ENCODE results near the gene INSR.

Gene INSR

DNA sequence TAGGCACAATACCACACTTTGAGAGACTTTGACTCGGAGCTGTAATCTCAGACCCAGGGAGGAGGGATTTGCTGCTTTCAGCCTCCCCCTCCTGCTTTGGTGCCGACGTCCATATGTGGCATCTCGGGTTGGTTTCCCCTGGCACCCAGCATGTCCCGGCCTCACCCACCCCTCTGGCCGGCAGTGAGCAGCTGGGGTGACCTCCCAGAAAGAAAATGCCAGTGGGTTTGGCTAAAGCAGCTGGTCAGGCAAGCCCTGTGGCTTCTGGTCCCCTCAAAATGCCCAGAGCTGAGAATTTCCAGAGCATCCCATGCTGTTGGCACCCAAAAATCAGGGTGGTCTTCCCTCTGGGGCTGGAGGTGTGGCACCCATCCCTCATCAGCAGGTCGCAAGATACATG is 34.1 kb downstream of the INSR start:
- H3K4me3 ChIP-seq (ENCODE audit: low read depth in 1 of 5, low read length in 5 of 5) = no peak overlapping the region
- no peaks in the 10 kb centered on the region for H3K9me3 ChIP-seq (ENCODE audit: control insufficient read depth in 5 of 5, low read length in 5 of 5)
- H3K36me3 ChIP-seq (ENCODE audit: control insufficient read depth in 5 of 5, insufficient read depth in 5 of 5, low read length in 5 of 5) = peaks cover 0 to 4% (median 0%) of the 10 kb centered on the region in 5 donors
- H3K9ac ChIP-seq (ENCODE audit: low read length in 5 of 5) = peak overlapping the region in 1 of 5 donors; percentile 38
- H3K4me1 ChIP-seq (ENCODE audit: control insufficient read depth in 5 of 5, insufficient read depth in 5 of 5, low read length in 5 of 5) = peaks cover 0 to 35% (median 13%) of the 10 kb centered on the region in 5 donors
- H3K27ac ChIP-seq (ENCODE audit: low read depth, low read length) = no peak overlapping the region
- no peaks in the 10 kb centered on the region for H3K27me3 ChIP-seq (ENCODE audit: control insufficient read depth in 5 of 5, insufficient read depth in 4 of 5, low read length in 5 of 5)

DNA sequence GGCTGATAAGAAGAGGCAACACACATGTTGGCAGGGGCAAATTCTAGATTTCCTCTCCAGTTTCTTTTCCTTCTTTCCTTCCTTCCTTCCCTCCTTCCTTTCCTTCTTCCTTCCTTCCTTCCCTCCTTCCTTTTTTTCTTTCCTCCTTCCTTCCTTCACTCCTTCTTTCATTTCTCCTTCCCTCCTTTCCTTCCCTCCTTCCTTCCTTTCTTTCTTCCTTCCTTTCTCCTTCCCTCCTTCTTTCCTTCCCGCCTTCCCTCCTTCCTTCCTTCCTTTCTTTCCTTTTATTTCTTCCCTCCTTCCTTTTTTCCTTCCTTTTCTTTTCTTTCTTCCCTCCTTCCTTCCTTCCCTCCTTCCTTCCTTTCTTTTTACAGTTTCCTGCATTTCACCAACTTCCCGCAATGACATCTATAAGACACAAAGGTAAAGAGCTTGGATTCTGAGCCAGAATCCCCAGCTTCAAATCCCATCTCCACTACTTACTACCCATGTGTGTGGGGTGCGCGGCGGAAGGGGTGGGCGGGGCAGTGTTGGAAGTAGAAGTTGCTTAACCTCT is 35.3 kb downstream of the INSR start:
- H3K27me3 ChIP-seq (ENCODE audit: control insufficient read depth in 5 of 5, insufficient read depth in 4 of 5, low read length in 5 of 5) = no peaks in the 10 kb centered on the region
- peaks cover 0 to 4% (median 0%) of the 10 kb centered on the region in 5 donors for H3K36me3 ChIP-seq (ENCODE audit: control insufficient read depth in 5 of 5, insufficient read depth in 5 of 5, low read length in 5 of 5)
- no peak overlapping the region for H3K4me3 ChIP-seq (ENCODE audit: low read depth in 1 of 5, low read length in 5 of 5)
- peaks cover 0 to 26% (median 13%) of the 10 kb centered on the region in 5 donors for H3K4me1 ChIP-seq (ENCODE audit: control insufficient read depth in 5 of 5, insufficient read depth in 5 of 5, low read length in 5 of 5)
- no peak overlapping the region for H3K27ac ChIP-seq (ENCODE audit: low read depth, low read length)
- H3K9me3 ChIP-seq (ENCODE audit: control insufficient read depth in 5 of 5, low read length in 5 of 5) = no peaks in the 10 kb centered on the region
- no peak overlapping the region for H3K9ac ChIP-seq (ENCODE audit: low read length in 5 of 5)

DNA sequence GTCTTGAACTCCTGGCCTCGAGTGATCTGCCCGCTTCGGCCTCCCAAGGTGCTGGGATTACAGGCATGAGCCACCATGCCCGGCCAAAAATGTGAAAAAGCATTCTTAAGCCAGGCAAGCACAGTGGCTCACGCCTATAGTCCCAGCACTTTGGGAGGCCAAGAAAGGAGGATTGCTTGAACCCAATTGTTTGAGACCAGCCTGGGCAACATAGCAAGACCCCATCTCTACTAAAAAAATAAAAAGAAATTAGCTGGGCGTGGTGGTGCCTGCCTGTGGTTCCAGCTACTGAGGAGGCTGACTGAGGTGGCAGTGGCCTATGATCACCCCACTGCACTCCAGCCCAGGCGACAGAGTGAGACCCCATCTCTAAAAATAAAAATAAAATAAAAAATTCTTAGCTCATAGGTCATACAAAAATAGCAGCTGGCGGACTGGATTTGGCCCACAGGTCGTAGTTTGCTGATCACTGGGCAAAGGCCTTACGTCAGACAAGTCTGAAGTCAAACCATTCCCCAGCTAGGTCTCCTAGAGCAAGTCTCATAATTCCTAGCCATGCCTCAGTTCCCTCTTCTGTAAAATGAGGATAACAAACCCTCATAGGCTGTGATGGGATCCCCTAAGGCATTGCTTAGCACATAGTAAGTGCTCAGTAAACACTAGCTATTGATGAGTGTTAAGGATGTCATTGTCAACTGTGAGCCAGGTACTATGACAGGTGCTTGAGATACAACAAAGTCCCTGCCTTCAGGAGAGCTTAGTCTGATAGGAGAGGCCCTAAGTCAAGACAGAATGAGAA is 36.0 kb downstream of the INSR start:
- Histone ChIP-seq H3K36me3 (ENCODE audit: control insufficient read depth in 5 of 5, insufficient read depth in 5 of 5, low read length in 5 of 5) (peaks cover 0 to 4% (median 0%) of the 10 kb centered on the region in 5 donors), H3K4me3 (ENCODE audit: low read depth in 1 of 5, low read length in 5 of 5) (no peak overlapping the region), H3K9ac (ENCODE audit: low read length in 5 of 5) (no peak overlapping the region), H3K27me3 (ENCODE audit: control insufficient read depth in 5 of 5, insufficient read depth in 4 of 5, low read length in 5 of 5) (no peaks in the 10 kb centered on the region), H3K27ac (ENCODE audit: low read depth, low read length) (no peak overlapping the region), H3K4me1 (ENCODE audit: control insufficient read depth in 5 of 5, insufficient read depth in 5 of 5, low read length in 5 of 5) (peaks cover 0 to 24% (median 10%) of the 10 kb centered on the region in 5 donors), H3K9me3 (ENCODE audit: control insufficient read depth in 5 of 5, low read length in 5 of 5) (no peaks in the 10 kb centered on the region)

DNA sequence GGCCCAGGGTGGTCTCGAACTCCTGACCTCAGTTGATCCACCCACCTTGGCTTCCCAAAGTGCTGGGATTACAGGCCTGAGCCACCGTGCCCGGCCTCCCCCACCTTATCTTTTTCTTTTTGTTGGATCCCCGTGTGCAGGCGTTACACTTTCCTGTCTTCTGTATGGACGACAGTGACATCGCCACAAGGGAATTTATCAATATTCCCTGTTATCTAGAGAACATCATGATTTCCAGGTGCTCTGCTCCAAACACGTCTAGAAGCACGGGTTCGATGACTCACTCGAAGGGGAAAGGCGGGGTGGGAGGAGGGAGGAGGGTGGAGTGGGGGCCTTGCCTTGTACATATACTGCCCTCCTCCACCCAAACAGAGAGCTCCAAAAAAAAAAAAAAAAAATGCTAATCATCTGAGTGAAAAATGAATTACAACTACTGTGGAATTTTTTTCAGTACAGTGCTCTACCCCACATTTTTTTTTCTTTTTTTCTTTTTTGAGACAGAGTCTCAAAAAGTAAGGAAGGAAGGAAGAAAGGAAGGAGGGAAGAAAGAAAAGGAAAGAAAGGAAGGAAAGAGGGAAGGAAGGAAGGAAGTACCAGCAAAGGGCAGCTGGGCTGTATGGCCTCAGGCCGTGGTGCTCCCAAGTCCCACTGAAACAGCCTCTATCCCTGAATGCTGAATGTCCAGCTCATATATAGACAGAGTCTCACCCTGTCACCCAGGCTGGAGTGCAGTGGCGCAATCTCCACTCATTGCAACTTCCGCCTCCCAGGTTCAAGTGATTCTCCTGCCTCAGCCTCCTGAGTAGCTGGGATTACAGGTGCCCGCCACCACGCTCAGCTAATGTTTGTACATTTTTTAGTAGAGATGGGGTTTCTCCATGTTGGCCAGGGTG is 36.8 kb downstream of the INSR start:
- Histone ChIP-seq H3K4me1 (ENCODE audit: control insufficient read depth in 5 of 5, insufficient read depth in 5 of 5, low read length in 5 of 5) (peaks cover 0 to 20% (median 8%) of the 10 kb centered on the region in 5 donors), H3K9ac (ENCODE audit: low read length in 5 of 5) (no peak overlapping the region), H3K27me3 (ENCODE audit: control insufficient read depth in 5 of 5, insufficient read depth in 4 of 5, low read length in 5 of 5) (no peaks in the 10 kb centered on the region), H3K4me3 (ENCODE audit: low read depth in 1 of 5, low read length in 5 of 5) (no peak overlapping the region), H3K9me3 (ENCODE audit: control insufficient read depth in 5 of 5, low read length in 5 of 5) (no peaks in the 10 kb centered on the region), H3K36me3 (ENCODE audit: control insufficient read depth in 5 of 5, insufficient read depth in 5 of 5, low read length in 5 of 5) (peaks cover 0 to under 1% (median 0%) of the 10 kb centered on the region in 5 donors), H3K27ac (ENCODE audit: low read depth, low read length) (no peak overlapping the region)

- peaks cover 3 to 24% (median 13%) of the 10 kb centered on the region in 5 donors for H3K4me1 ChIP-seq (ENCODE audit: control insufficient read depth in 5 of 5, insufficient read depth in 5 of 5, low read length in 5 of 5)
- H3K27ac ChIP-seq (ENCODE audit: low read depth, low read length) = no peak overlapping the region
- H3K36me3 ChIP-seq (ENCODE audit: control insufficient read depth in 5 of 5, insufficient read depth in 5 of 5, low read length in 5 of 5) = no peaks in the 10 kb centered on the region
These were observed 38.6 kb downstream of the INSR start for GRCh38 chr19:7255631-7256030.

DNA sequence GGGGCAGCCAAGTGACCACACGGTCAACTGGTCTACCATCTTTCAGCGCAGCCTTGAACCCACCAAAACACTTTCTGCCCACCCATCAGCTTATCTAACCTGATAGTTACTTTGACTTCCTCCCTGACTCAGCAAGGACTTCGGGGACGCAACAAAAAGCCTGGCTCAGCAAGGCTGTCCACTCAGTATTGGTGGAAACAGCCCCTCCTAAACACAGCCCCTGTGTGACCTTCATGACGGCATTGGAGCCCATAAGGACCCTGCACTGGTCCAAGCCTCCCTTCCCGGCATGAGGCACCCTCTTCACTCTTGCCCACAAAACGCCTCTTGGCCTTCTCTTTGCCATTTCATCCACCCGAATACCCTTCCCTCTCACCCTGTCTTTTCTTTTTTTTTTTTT is 39.1 kb downstream of the INSR start:
- Histone ChIP-seq H3K4me3 (ENCODE audit: low read depth in 1 of 5, low read length in 5 of 5) (no peak overlapping the region), H3K9ac (ENCODE audit: low read length in 5 of 5) (no peak overlapping the region), H3K4me1 (ENCODE audit: control insufficient read depth in 5 of 5, insufficient read depth in 5 of 5, low read length in 5 of 5) (peaks cover 3 to 26% (median 15%) of the 10 kb centered on the region in 5 donors), H3K36me3 (ENCODE audit: control insufficient read depth in 5 of 5, insufficient read depth in 5 of 5, low read length in 5 of 5) (no peaks in the 10 kb centered on the region), H3K27me3 (ENCODE audit: control insufficient read depth in 5 of 5, insufficient read depth in 4 of 5, low read length in 5 of 5) (no peaks in the 10 kb centered on the region), H3K9me3 (ENCODE audit: control insufficient read depth in 5 of 5, low read length in 5 of 5) (no peaks in the 10 kb centered on the region), H3K27ac (ENCODE audit: low read depth, low read length) (no peak overlapping the region)

More at GRCh38 chr19:7255631-7256030, 38.6 kb downstream of the INSR start:
- no peak overlapping the region for H3K4me3 ChIP-seq (ENCODE audit: low read depth in 1 of 5, low read length in 5 of 5)
- no peak overlapping the region for H3K9ac ChIP-seq (ENCODE audit: low read length in 5 of 5)
- H3K9me3 ChIP-seq (ENCODE audit: control insufficient read depth in 5 of 5, low read length in 5 of 5) = no peaks in the 10 kb centered on the region
- no peaks in the 10 kb centered on the region for H3K27me3 ChIP-seq (ENCODE audit: control insufficient read depth in 5 of 5, insufficient read depth in 4 of 5, low read length in 5 of 5)

GRCh38 chr19:7254590-7254989 is 39.6 kb downstream of the INSR start:
- H3K4me3 ChIP-seq (ENCODE audit: low read depth in 1 of 5, low read length in 5 of 5) = no peak overlapping the region
- no peak overlapping the region for H3K9ac ChIP-seq (ENCODE audit: low read length in 5 of 5)
- no peaks in the 10 kb centered on the region for H3K27me3 ChIP-seq (ENCODE audit: control insufficient read depth in 5 of 5, insufficient read depth in 4 of 5, low read length in 5 of 5)
- H3K36me3 ChIP-seq (ENCODE audit: control insufficient read depth in 5 of 5, insufficient read depth in 5 of 5, low read length in 5 of 5) = no peaks in the 10 kb centered on the region
- no peaks in the 10 kb centered on the region for H3K9me3 ChIP-seq (ENCODE audit: control insufficient read depth in 5 of 5, low read length in 5 of 5)
- H3K27ac ChIP-seq (ENCODE audit: low read depth, low read length) = no peak overlapping the region
- peaks cover 3 to 26% (median 15%) of the 10 kb centered on the region in 5 donors for H3K4me1 ChIP-seq (ENCODE audit: control insufficient read depth in 5 of 5, insufficient read depth in 5 of 5, low read length in 5 of 5)

GRCh38 chr19:7252364-7252763 is 41.9 kb downstream of the INSR start:
- Histone ChIP-seq H3K4me3 (ENCODE audit: low read depth in 1 of 5, low read length in 5 of 5) (no peak overlapping the region), H3K27ac (ENCODE audit: low read depth, low read length) (no peak overlapping the region), H3K9ac (ENCODE audit: low read length in 5 of 5) (no peak overlapping the region), H3K36me3 (ENCODE audit: control insufficient read depth in 5 of 5, insufficient read depth in 5 of 5, low read length in 5 of 5) (no peaks in the 10 kb centered on the region), H3K4me1 (ENCODE audit: control insufficient read depth in 5 of 5, insufficient read depth in 5 of 5, low read length in 5 of 5) (peaks cover 3 to 21% (median 11%) of the 10 kb centered on the region in 5 donors), H3K27me3 (ENCODE audit: control insufficient read depth in 5 of 5, insufficient read depth in 4 of 5, low read length in 5 of 5) (no peaks in the 10 kb centered on the region), H3K9me3 (ENCODE audit: control insufficient read depth in 5 of 5, low read length in 5 of 5) (no peaks in the 10 kb centered on the region)

GRCh38 chr19:7251494-7251893 is 42.7 kb downstream of the INSR start:
- H3K27me3 ChIP-seq (ENCODE audit: control insufficient read depth in 5 of 5, insufficient read depth in 4 of 5, low read length in 5 of 5) = no peaks in the 10 kb centered on the region
- no peak overlapping the region for H3K27ac ChIP-seq (ENCODE audit: low read depth, low read length)
- no peak overlapping the region for H3K9ac ChIP-seq (ENCODE audit: low read length in 5 of 5)
- peaks cover 0 to 4% (median 3%) of the 10 kb centered on the region in 5 donors for H3K9me3 ChIP-seq (ENCODE audit: control insufficient read depth in 5 of 5, low read length in 5 of 5)
- no peak overlapping the region for H3K4me3 ChIP-seq (ENCODE audit: low read depth in 1 of 5, low read length in 5 of 5)
- no peaks in the 10 kb centered on the region for H3K36me3 ChIP-seq (ENCODE audit: control insufficient read depth in 5 of 5, insufficient read depth in 5 of 5, low read length in 5 of 5)
- peaks cover 3 to 16% (median 7%) of the 10 kb centered on the region in 5 donors for H3K4me1 ChIP-seq (ENCODE audit: control insufficient read depth in 5 of 5, insufficient read depth in 5 of 5, low read length in 5 of 5)

Measured in subcutaneous abdominal adipose tissue (tissue), 5 donors.